ENCODE data around the gene SERTAD3. TPM values are rescaled to one million over a fixed set of nuclear protein-coding genes. Genes with fewer than 3 reads are reported as not detected.
A peak's percentile ranks its signal among the peaks of the same experiment; 100 is the strongest.

Gene SERTAD3
- total RNA-seq, 1 experiment from 2014 or later = 14.9 TPM

GRCh38 chr19:40398417-40399131 lies 45.6 kb downstream of the SERTAD3 start:
- no peak overlapping the region for H3K4me3 ChIP-seq (ENCODE audit: low read length)
- H3K27ac ChIP-seq (ENCODE audit: low read length) = no peak overlapping the region
- H3K4me1 ChIP-seq (ENCODE audit: low read length) = peaks cover 4% of the 10 kb centered on the region
- H3K79me2 ChIP-seq (ENCODE audit: low read length) = no peaks in the 10 kb centered on the region
- no peaks in the 10 kb centered on the region for H3K36me3 ChIP-seq (ENCODE audit: insufficient read depth, low read length)
- no peaks in the 10 kb centered on the region for H3K9me2 ChIP-seq (replicated peaks; ENCODE audit: insufficient read depth, low read length)
- no peak overlapping the region for H3K4me2 ChIP-seq (ENCODE audit: low read depth, low read length, poor library complexity, severe bottlenecking)
- no peaks in the 10 kb centered on the region for H3K9me3 ChIP-seq (ENCODE audit: low read length)
- H3K27me3 ChIP-seq (ENCODE audit: low read length) = no peaks in the 10 kb centered on the region
- H4K20me1 ChIP-seq (ENCODE audit: insufficient read depth, low read depth, low read length) = no peaks in the 10 kb centered on the region
- no peak overlapping the region for H3K9ac ChIP-seq (ENCODE audit: low read length)
- no peak for DNase-seq
- H2AFZ ChIP-seq (ENCODE audit: low read length) = no peak overlapping the region

DNA sequence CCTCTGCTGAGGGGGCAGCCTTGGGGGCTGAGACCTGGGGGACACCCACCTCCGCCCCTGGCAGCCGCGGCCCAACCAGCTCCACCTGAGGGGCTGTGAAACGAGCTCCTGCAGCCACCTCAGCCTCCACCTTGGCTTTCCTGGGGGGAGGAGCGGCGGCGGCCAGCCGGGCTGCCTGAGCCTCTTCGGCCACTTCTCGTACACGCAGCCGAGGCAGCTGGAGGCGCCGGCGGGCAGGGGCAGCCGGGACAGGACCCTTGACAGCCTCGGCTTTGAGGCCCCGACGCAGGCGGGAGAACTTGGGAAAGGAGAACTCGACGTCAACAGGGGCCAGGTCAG lies 46.6 kb downstream of the SERTAD3 start:
- Histone ChIP-seq H3K4me3 (ENCODE audit: low read length) (no peak overlapping the region), H3K9ac (ENCODE audit: low read length) (no peak overlapping the region), H4K20me1 (ENCODE audit: insufficient read depth, low read depth, low read length) (no peaks in the 10 kb centered on the region), H3K4me2 (ENCODE audit: low read depth, low read length, poor library complexity, severe bottlenecking) (no peak overlapping the region), H3K79me2 (ENCODE audit: low read length) (no peaks in the 10 kb centered on the region), H2AFZ (ENCODE audit: low read length) (no peak overlapping the region), H3K27ac (ENCODE audit: low read length) (no peak overlapping the region), H3K27me3 (ENCODE audit: low read length) (no peaks in the 10 kb centered on the region), H3K9me3 (ENCODE audit: low read length) (no peaks in the 10 kb centered on the region), H3K36me3 (ENCODE audit: insufficient read depth, low read length) (no peaks in the 10 kb centered on the region), H3K9me2 (replicated peaks; ENCODE audit: insufficient read depth, low read length) (no peaks in the 10 kb centered on the region), H3K4me1 (ENCODE audit: low read length) (no peaks in the 10 kb centered on the region)
- no peak for DNase-seq

DNA sequence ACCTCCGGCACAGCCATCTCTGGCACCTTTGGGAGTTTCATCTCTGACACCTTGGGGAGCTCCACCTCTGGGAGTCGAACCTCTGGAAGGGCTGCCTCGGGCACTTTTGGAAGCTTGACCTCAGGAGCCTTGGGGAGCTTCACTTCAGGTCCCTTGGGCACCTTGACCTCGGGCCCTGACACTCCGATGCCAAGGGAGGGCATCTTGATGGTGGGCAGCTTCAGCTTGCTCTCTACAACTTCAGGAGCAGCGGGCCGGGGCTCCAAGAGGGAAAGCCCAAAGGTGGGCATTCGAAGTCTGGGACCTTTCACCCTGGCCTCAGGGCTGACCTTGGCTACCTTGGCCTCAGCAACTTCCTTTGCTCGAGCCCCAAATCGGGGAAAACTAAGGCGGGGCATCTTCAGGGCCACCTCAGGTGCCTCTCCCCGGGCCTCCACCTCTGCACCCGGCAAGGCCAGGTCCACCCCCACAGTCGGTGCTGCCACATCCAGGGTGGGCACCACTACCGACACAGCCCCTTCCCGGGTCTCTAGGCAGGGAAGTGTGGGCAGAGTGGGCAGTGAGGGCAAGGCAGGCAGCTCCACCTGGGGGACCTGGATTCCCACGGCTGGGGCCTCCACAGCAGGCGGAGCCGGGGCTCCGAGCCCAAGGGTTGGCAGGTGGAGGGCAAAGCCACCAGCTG lies 47.1 kb downstream of the SERTAD3 start:
- no peaks in the 10 kb centered on the region for H4K20me1 ChIP-seq (ENCODE audit: insufficient read depth, low read depth, low read length)
- H3K9ac ChIP-seq (ENCODE audit: low read length) = no peak overlapping the region

GRCh38 chr19:40395956-40396355 lies 48.2 kb downstream of the SERTAD3 start:
- H3K9ac ChIP-seq (ENCODE audit: low read length) = no peak overlapping the region
- H3K4me2 ChIP-seq (ENCODE audit: low read depth, low read length, poor library complexity, severe bottlenecking) = no peak overlapping the region

More for the DNA sequence above, 47.1 kb downstream of the SERTAD3 start:
- Histone ChIP-seq H3K4me1 (ENCODE audit: low read length) (no peaks in the 10 kb centered on the region), H2AFZ (ENCODE audit: low read length) (no peak overlapping the region), H3K36me3 (ENCODE audit: insufficient read depth, low read length) (no peaks in the 10 kb centered on the region), H3K4me3 (ENCODE audit: low read length) (no peak overlapping the region), H3K9me2 (replicated peaks; ENCODE audit: insufficient read depth, low read length) (no peaks in the 10 kb centered on the region), H3K9me3 (ENCODE audit: low read length) (no peaks in the 10 kb centered on the region), H3K79me2 (ENCODE audit: low read length) (no peaks in the 10 kb centered on the region), H3K27me3 (ENCODE audit: low read length) (no peaks in the 10 kb centered on the region), H3K4me2 (ENCODE audit: low read depth, low read length, poor library complexity, severe bottlenecking) (no peak overlapping the region), H3K27ac (ENCODE audit: low read length) (no peak overlapping the region)
- DNase-seq = no peak

DNA sequence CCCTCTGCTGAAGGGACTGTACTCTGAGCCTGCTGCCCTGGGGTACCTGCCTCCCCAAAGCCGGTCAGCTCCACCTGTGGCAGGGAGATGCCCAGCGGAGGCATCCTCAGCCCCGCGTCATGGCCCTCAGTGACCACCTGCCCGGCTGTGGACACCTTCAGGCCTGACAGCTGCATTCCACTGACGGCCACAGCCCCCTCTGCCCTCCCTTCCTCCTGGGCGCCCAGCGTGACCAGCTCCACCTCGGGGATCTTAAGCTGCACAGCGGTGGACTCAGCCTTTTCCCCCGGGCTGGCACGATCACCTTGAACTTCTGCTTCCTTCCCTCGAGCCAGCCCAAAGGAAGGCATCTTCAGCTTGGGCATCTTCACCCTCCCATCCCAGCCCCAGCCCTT lies 49.3 kb downstream of the SERTAD3 start:
- Histone ChIP-seq H3K79me2 (ENCODE audit: low read length) (no peaks in the 10 kb centered on the region), H3K4me2 (ENCODE audit: low read depth, low read length, poor library complexity, severe bottlenecking) (no peak overlapping the region)

More at GRCh38 chr19:40395956-40396355, 48.2 kb downstream of the SERTAD3 start:
- no peaks in the 10 kb centered on the region for H3K79me2 ChIP-seq (ENCODE audit: low read length)
- H3K9me3 ChIP-seq (ENCODE audit: low read length) = no peaks in the 10 kb centered on the region
- H4K20me1 ChIP-seq (ENCODE audit: insufficient read depth, low read depth, low read length) = no peaks in the 10 kb centered on the region
- no peak overlapping the region for H2AFZ ChIP-seq (ENCODE audit: low read length)
- H3K4me3 ChIP-seq (ENCODE audit: low read length) = no peak overlapping the region
- H3K9me2 ChIP-seq (replicated peaks; ENCODE audit: insufficient read depth, low read length) = no peaks in the 10 kb centered on the region
- H3K27me3 ChIP-seq (ENCODE audit: low read length) = no peaks in the 10 kb centered on the region
- H3K36me3 ChIP-seq (ENCODE audit: insufficient read depth, low read length) = no peaks in the 10 kb centered on the region
- DNase-seq = no peak
- H3K27ac ChIP-seq (ENCODE audit: low read length) = no peak overlapping the region
- no peaks in the 10 kb centered on the region for H3K4me1 ChIP-seq (ENCODE audit: low read length)

GRCh38 chr19:40393894-40394815 lies 50.0 kb downstream of the SERTAD3 start:
- Histone ChIP-seq H3K79me2 (ENCODE audit: low read length) (no peaks in the 10 kb centered on the region), H3K36me3 (ENCODE audit: insufficient read depth, low read length) (no peaks in the 10 kb centered on the region), H3K9ac (ENCODE audit: low read length) (no peak overlapping the region), H3K4me3 (ENCODE audit: low read length) (no peak overlapping the region), H2AFZ (ENCODE audit: low read length) (no peak overlapping the region), H3K27ac (ENCODE audit: low read length) (no peak overlapping the region), H3K27me3 (ENCODE audit: low read length) (no peaks in the 10 kb centered on the region), H3K4me2 (ENCODE audit: low read depth, low read length, poor library complexity, severe bottlenecking) (no peak overlapping the region), H4K20me1 (ENCODE audit: insufficient read depth, low read depth, low read length) (no peaks in the 10 kb centered on the region), H3K4me1 (ENCODE audit: low read length) (no peaks in the 10 kb centered on the region), H3K9me3 (ENCODE audit: low read length) (no peaks in the 10 kb centered on the region), H3K9me2 (replicated peaks; ENCODE audit: insufficient read depth, low read length) (no peaks in the 10 kb centered on the region)
- DNase-seq = no peak

More for the DNA sequence above, 49.3 kb downstream of the SERTAD3 start:
- Histone ChIP-seq H3K4me1 (ENCODE audit: low read length) (no peaks in the 10 kb centered on the region), H4K20me1 (ENCODE audit: insufficient read depth, low read depth, low read length) (no peaks in the 10 kb centered on the region), H3K9ac (ENCODE audit: low read length) (no peak overlapping the region), H2AFZ (ENCODE audit: low read length) (no peak overlapping the region), H3K9me3 (ENCODE audit: low read length) (no peaks in the 10 kb centered on the region), H3K27ac (ENCODE audit: low read length) (no peak overlapping the region), H3K27me3 (ENCODE audit: low read length) (no peaks in the 10 kb centered on the region), H3K36me3 (ENCODE audit: insufficient read depth, low read length) (no peaks in the 10 kb centered on the region), H3K4me3 (ENCODE audit: low read length) (no peak overlapping the region), H3K9me2 (replicated peaks; ENCODE audit: insufficient read depth, low read length) (no peaks in the 10 kb centered on the region)
- no peak for DNase-seq

DNA sequence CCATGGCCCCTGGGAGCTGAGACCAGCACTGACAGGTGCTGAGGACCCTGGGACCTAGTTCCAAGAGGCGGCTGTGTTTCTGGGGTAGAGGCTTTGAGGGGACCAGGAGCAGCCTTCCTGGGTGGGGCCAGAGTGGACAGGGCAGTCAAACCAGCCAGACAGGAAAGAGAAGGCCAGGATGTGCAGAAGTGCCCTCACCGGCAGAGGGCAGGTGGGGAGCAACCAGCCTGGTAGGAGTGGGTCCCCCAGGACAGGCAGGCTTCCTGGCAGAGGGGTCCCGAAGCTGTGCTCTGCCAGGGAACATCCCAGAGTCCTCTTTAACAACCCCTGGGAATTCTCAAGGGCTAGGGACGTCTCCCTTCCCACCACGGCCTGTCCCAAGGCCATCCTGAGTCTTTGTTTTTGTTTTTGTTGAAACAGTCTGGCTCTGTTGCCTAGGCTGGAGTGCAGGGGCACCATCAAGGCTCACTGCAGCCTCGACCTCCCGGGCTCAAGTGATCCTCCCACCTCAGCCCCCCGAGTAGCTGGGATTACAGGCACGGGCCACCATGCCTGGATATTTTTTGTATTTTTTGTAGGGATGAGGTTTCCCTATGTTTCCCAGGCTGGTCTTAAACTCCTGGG lies 51.1 kb downstream of the SERTAD3 start:
- Histone ChIP-seq H3K9ac (ENCODE audit: low read length) (no peak overlapping the region), H3K4me1 (ENCODE audit: low read length) (no peaks in the 10 kb centered on the region), H3K9me3 (ENCODE audit: low read length) (no peaks in the 10 kb centered on the region), H3K36me3 (ENCODE audit: insufficient read depth, low read length) (no peaks in the 10 kb centered on the region), H3K79me2 (ENCODE audit: low read length) (no peaks in the 10 kb centered on the region), H3K4me3 (ENCODE audit: low read length) (no peak overlapping the region), H3K4me2 (ENCODE audit: low read depth, low read length, poor library complexity, severe bottlenecking) (no peak overlapping the region), H3K9me2 (replicated peaks; ENCODE audit: insufficient read depth, low read length) (no peaks in the 10 kb centered on the region), H4K20me1 (ENCODE audit: insufficient read depth, low read depth, low read length) (no peaks in the 10 kb centered on the region), H2AFZ (ENCODE audit: low read length) (no peak overlapping the region), H3K27ac (ENCODE audit: low read length) (no peak overlapping the region), H3K27me3 (ENCODE audit: low read length) (no peaks in the 10 kb centered on the region)
- peak; percentile 60 for DNase-seq

DNA sequence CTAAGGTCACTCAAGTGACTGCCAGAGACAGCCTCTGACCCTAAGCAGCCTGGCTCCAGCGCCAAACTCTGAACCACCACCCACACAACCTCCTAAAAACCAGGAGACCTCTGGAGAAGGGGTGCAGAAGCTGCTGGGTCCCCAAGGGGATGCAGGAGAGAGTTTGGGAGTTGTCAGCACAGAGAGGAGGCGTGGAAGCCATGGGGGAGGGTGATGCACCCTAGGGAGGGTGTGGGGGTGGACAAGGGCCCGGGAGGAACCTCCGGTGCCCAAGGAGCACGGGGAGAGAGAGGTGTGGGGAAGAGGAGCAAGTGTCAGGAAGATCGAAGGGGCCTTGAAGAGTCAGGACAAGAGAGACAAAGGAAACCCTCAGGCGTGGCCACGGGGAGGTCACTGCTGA lies 52.0 kb downstream of the SERTAD3 start:
- Histone ChIP-seq H3K27me3 (ENCODE audit: low read length) (no peaks in the 10 kb centered on the region), H3K4me1 (ENCODE audit: low read length) (no peaks in the 10 kb centered on the region), H4K20me1 (ENCODE audit: insufficient read depth, low read depth, low read length) (no peaks in the 10 kb centered on the region), H3K9ac (ENCODE audit: low read length) (no peak overlapping the region), H3K9me3 (ENCODE audit: low read length) (no peaks in the 10 kb centered on the region), H2AFZ (ENCODE audit: low read length) (no peak overlapping the region), H3K4me3 (ENCODE audit: low read length) (no peak overlapping the region), H3K36me3 (ENCODE audit: insufficient read depth, low read length) (no peaks in the 10 kb centered on the region), H3K9me2 (replicated peaks; ENCODE audit: insufficient read depth, low read length) (no peaks in the 10 kb centered on the region), H3K79me2 (ENCODE audit: low read length) (no peaks in the 10 kb centered on the region), H3K4me2 (ENCODE audit: low read depth, low read length, poor library complexity, severe bottlenecking) (no peak overlapping the region), H3K27ac (ENCODE audit: low read length) (no peak overlapping the region)
- no peak for DNase-seq
